PFSK-1 (cell line): ENCODE data around the gene ITGB8.

ENCODE experiments used
- FOXP2 ChIP-seq: optimal IDR thresholded peaks from 2 replicates; pipeline ENCODE3; 2011; ENCODE audit warnings: borderline replicate concordance, control low read depth, inconsistent platforms; ENCODE audit not compliant: insufficient read depth; ENCODE audit errors: extremely low read length, extremely low read depth
- POLR2AphosphoS5 ChIP-seq: IDR thresholded peaks from 2 replicates; pipeline ENCODE4 v1.6.1; 2012; ENCODE audit warnings: low read depth, mild to moderate bottlenecking, control low read depth, low read length, moderate library complexity
- SIN3A ChIP-seq: IDR thresholded peaks from 2 replicates; pipeline ENCODE4 v1.6.1; 2012; ENCODE audit warnings: mild to moderate bottlenecking, low read length, moderate library complexity, borderline replicate concordance; ENCODE audit not compliant: insufficient read depth
- TAF1 ChIP-seq: IDR thresholded peaks from 2 replicates; pipeline ENCODE4 v1.6.1; 2012; ENCODE audit warnings: low read length, control low read depth, borderline replicate concordance; ENCODE audit not compliant: insufficient read depth
- TF ChIP-seq, protein P1 (sequence below), 2 experiments: IDR thresholded peaks; 2 replicates each; pipeline versions ENCODE4 v1.6.1 to v1.8.0; 2011 to 2012; ENCODE audit warnings: low read depth in 2 of 2, low read length in 2 of 2, control low read depth in 1 of 2, inconsistent platforms in 1 of 2, mild to moderate bottlenecking in 1 of 2, moderate library complexity in 1 of 2; ENCODE audit not compliant: insufficient read depth in 1 of 2

ITGB8 gene

DNA sequence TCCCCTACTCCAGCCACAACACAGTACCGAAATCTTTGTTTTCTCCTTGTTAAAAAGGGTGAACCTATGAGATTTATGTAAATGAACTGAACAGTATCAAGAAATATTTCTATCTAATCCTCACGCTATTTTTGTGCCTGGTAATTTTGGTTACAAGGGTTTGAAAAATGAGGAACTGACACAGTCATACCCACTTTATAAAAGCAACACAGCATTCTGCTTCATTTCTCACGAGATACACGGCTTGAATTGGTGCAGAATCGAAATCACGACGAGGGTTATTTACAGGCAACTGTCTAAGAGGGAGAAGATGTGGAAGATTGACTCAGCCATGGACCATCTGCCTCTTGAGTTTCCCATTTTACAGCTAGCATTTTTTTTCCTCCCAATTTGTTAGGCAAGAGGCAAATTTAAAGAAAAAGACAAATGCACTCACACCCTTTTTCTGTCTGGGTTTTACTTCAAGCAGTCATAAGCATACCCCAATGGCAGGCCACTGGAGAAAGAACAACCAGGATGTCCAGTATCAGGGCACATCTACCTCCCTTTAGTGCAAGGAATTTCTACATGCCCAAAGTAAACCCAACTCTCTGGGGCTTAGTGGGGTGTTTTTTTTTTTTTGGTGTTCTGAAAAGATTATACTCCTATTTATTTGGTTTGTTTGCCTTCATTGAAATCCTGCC lies 108.1 kb downstream of the ITGB8 start:
- TF ChIP-seq, protein P1, sequence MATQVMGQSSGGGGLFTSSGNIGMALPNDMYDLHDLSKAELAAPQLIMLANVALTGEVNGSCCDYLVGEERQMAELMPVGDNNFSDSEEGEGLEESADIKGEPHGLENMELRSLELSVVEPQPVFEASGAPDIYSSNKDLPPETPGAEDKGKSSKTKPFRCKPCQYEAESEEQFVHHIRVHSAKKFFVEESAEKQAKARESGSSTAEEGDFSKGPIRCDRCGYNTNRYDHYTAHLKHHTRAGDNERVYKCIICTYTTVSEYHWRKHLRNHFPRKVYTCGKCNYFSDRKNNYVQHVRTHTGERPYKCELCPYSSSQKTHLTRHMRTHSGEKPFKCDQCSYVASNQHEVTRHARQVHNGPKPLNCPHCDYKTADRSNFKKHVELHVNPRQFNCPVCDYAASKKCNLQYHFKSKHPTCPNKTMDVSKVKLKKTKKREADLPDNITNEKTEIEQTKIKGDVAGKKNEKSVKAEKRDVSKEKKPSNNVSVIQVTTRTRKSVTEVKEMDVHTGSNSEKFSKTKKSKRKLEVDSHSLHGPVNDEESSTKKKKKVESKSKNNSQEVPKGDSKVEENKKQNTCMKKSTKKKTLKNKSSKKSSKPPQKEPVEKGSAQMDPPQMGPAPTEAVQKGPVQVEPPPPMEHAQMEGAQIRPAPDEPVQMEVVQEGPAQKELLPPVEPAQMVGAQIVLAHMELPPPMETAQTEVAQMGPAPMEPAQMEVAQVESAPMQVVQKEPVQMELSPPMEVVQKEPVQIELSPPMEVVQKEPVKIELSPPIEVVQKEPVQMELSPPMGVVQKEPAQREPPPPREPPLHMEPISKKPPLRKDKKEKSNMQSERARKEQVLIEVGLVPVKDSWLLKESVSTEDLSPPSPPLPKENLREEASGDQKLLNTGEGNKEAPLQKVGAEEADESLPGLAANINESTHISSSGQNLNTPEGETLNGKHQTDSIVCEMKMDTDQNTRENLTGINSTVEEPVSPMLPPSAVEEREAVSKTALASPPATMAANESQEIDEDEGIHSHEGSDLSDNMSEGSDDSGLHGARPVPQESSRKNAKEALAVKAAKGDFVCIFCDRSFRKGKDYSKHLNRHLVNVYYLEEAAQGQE (IDR thresholded peaks at IDR 0.05; ENCODE audit: insufficient read depth in 1 of 2, low read depth in 2 of 2, low read length in 2 of 2), result no peak
- TF ChIP-seq POLR2AphosphoS5 (no peak), TAF1 (no peak), SIN3A (no peak), FOXP2 (no peak)

GRCh38 chr7:20439416-20440185 lies 108.9 kb downstream of the ITGB8 start:
- TF ChIP-seq FOXP2, result no peak
- TF ChIP-seq POLR2AphosphoS5, result no peak
- TF ChIP-seq TAF1, result no peak
- TF ChIP-seq, protein P1 (IDR thresholded peaks at IDR 0.05; ENCODE audit: insufficient read depth in 1 of 2, low read depth in 2 of 2, low read length in 2 of 2), result no peak
- TF ChIP-seq SIN3A, result no peak

- TF ChIP-seq SIN3A (no peak), TAF1 (no peak), POLR2AphosphoS5 (no peak), FOXP2 (no peak)
- TF ChIP-seq, protein P1 (IDR thresholded peaks at IDR 0.05; ENCODE audit: insufficient read depth in 1 of 2, low read depth in 2 of 2, low read length in 2 of 2), result no peak
Observed at GRCh38 chr7:20440472-20441105, 109.9 kb downstream of the ITGB8 start.

- TF ChIP-seq SIN3A (no peak), POLR2AphosphoS5 (no peak), TAF1 (no peak), FOXP2 (no peak)
- TF ChIP-seq, protein P1 (IDR thresholded peaks at IDR 0.05; ENCODE audit: insufficient read depth in 1 of 2, low read depth in 2 of 2, low read length in 2 of 2), result no peak
Observed at GRCh38 chr7:20441346-20441745, 110.6 kb downstream of the ITGB8 start.
